ENCODE measurements around the gene SIL1.

Gene SIL1

GRCh38 chr5:138951986-138952735 is 246.0 kb downstream of the SIL1 start:
- DNase-seq, result no peak

- DNase-seq, result no peak
Measured at GRCh38 chr5:138951091-138951985, 246.8 kb downstream of the SIL1 start.

GRCh38 chr5:138950421-138951031 is 247.6 kb downstream of the SIL1 start:
- DNase-seq, result no peak

- no peak for DNase-seq
Measured at GRCh38 chr5:138949988-138950387, 248.2 kb downstream of the SIL1 start.

GRCh38 chr5:138949223-138949574 is 249.0 kb downstream of the SIL1 start:
- DNase-seq, result no peak

GRCh38 chr5:138948471-138949222 is 249.5 kb downstream of the SIL1 start:
- DNase-seq, result no peak

- DNase-seq, result no peak
Measured at GRCh38 chr5:138947780-138948179, 250.4 kb downstream of the SIL1 start.

- no peak for DNase-seq
Measured at GRCh38 chr5:138946831-138947560, 251.2 kb downstream of the SIL1 start.

- DNase-seq, result no peak
Measured at GRCh38 chr5:138946241-138946623, 251.9 kb downstream of the SIL1 start.

GRCh38 chr5:138945421-138946240 is 252.5 kb downstream of the SIL1 start:
- DNase-seq, result no peak

- DNase-seq, result no peak
Measured at GRCh38 chr5:138944527-138945322, 253.4 kb downstream of the SIL1 start.

- DNase-seq, result no peak
Measured at GRCh38 chr5:138943599-138944173, 254.5 kb downstream of the SIL1 start.

- DNase-seq, result no peak
Measured at GRCh38 chr5:138942861-138943260, 255.3 kb downstream of the SIL1 start.

GRCh38 chr5:138942066-138942465 is 256.1 kb downstream of the SIL1 start:
- no peak for DNase-seq

- DNase-seq, result no peak
Measured at GRCh38 chr5:138938526-138938925, 259.6 kb downstream of the SIL1 start.

GRCh38 chr5:138937392-138938387 is 260.5 kb downstream of the SIL1 start:
- DNase-seq, result no peak

- DNase-seq, result no peak
Measured at GRCh38 chr5:138936968-138937345, 261.2 kb downstream of the SIL1 start.

GRCh38 chr5:138936225-138936967 is 261.8 kb downstream of the SIL1 start:
- no peak for DNase-seq

Measured in activated naive CD4-positive, alpha-beta T cell (primary cell).